Subcutaneous adipose tissue (tissue), 4 donors: Measurements from ENCODE around the gene TGFBR3. TPM values are rescaled to one million over a fixed set of nuclear protein-coding genes. Genes with fewer than 3 reads are reported as not detected.

Experiments
- total RNA-seq, 4 donors: library from RNA; depleted of rRNA; stranded (reverse); fragments of >200 nt; gene quantifications; one replicate each; pipeline ENCODE4 v1.1.0, GENCODE V29; 2016
- TF ChIP-seq, protein P1 (sequence below): fragments of 450-650 bp; IDR thresholded peaks from one replicate; pipeline ENCODE4 v1.5.1; 2016; ENCODE audit warnings: low read depth, mild to moderate bottlenecking, control low read depth, antibody characterized with exemption, moderate library complexity

Gene TGFBR3
- total RNA-seq, 4 donors from 2014 or later: 206 to 374 (median 284) TPM

- TF ChIP-seq, protein P1, sequence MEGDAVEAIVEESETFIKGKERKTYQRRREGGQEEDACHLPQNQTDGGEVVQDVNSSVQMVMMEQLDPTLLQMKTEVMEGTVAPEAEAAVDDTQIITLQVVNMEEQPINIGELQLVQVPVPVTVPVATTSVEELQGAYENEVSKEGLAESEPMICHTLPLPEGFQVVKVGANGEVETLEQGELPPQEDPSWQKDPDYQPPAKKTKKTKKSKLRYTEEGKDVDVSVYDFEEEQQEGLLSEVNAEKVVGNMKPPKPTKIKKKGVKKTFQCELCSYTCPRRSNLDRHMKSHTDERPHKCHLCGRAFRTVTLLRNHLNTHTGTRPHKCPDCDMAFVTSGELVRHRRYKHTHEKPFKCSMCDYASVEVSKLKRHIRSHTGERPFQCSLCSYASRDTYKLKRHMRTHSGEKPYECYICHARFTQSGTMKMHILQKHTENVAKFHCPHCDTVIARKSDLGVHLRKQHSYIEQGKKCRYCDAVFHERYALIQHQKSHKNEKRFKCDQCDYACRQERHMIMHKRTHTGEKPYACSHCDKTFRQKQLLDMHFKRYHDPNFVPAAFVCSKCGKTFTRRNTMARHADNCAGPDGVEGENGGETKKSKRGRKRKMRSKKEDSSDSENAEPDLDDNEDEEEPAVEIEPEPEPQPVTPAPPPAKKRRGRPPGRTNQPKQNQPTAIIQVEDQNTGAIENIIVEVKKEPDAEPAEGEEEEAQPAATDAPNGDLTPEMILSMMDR: no peak
These were observed 14.0 kb downstream of the TGFBR3 start for GRCh38 chr1:91872000-91872399.

DNA sequence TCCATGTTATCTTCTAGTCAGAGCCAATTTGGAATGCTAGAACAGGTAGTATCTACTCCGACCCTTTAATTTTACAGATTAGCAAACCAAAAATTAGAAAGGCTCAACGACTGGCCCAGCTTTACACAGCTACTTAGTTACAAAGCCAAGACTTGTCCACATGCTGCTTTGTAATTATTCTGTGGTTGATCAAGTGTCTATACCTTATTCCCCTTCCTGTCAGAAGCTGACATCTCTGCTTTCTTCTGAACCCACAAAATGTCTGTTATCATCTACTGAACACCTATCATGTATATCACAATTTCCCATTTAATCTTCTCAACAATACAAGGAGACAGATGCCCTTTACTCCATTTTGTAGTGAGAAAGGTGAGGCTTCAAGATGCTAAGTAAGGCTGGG, 15.6 kb downstream of the TGFBR3 start:
- TF ChIP-seq, protein P1: no peak

- TF ChIP-seq, protein P1: no peak
These were observed 19.5 kb downstream of the TGFBR3 start for GRCh38 chr1:91866425-91866824.

GRCh38 chr1:91864017-91864700, 21.8 kb downstream of the TGFBR3 start:
- TF ChIP-seq, protein P1: no peak

DNA sequence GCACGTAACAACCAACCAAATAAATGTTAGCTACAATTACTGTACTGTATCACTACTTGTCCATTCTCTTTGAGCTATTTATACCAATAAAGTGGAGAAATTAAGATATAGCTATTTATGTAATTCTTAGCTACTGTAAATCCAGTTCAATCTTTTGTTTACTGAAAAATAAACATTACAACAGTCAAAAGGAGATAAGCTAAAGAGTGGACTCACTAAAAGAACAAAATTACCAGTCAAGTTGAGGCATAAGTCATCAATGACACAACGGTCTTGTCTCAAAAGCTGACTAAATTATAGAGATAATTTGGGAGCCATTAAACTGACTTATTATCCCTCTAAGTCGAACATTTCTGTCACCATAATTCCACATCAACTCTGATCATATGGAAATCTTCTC, 22.5 kb downstream of the TGFBR3 start:
- TF ChIP-seq, protein P1: no peak

- TF ChIP-seq, protein P1: no peak
These were observed 23.8 kb downstream of the TGFBR3 start for GRCh38 chr1:91862120-91862519.

GRCh38 chr1:91857557-91858239, 28.3 kb downstream of the TGFBR3 start:
- TF ChIP-seq, protein P1: no peak
